Upper lobe of right lung (tissue), 1 donor: ENCODE measurements around the gene IRF6. TPM values are rescaled to one million over a fixed set of nuclear protein-coding genes. Genes with fewer than 3 reads are reported as not detected.
A peak's percentile ranks its signal among the peaks of the same experiment; 100 is the strongest.

Experiments
- ATAC-seq: fragments of 200-7000 bp; cut with Tn5 transposase; one replicate; pipeline ENCODE4 v1.9.1; 2020; ENCODE audit warnings: mild to moderate bottlenecking, moderate library complexity
- DNase-seq: peaks from one replicate; pipeline ENCODE4 v3.0.0-alpha.2; 2020
- H3K27ac ChIP-seq: fragments of 200-600 bp; one replicate; pipeline ENCODE4 v1.8.0; 2022
- H3K27me3 ChIP-seq: fragments of 200-600 bp; one replicate; pipeline ENCODE4 v1.8.0; 2022; ENCODE audit warnings: mild to moderate bottlenecking
- H3K36me3 ChIP-seq: fragments of 200-600 bp; one replicate; pipeline ENCODE4 v1.8.0; 2022
- H3K4me1 ChIP-seq: fragments of 200-600 bp; one replicate; pipeline ENCODE4 v1.8.0; 2022
- H3K4me3 ChIP-seq: fragments of 200-600 bp; one replicate; pipeline ENCODE4 v1.8.0; 2022; ENCODE audit warnings: mild to moderate bottlenecking
- H3K9me3 ChIP-seq: fragments of 200-600 bp; one replicate; pipeline ENCODE4 v1.8.0; 2022
- intact Hi-C: fragments of 100-400 bp; cut with DNase I; formaldehyde crosslinking; loops from one replicate; pipeline ENCODE4 v1.11.0; 2022
- total RNA-seq: library from RNA; stranded (reverse); fragmentation: NEBNext Ultra II Directional; extraction: Animal tissue kit (Norgen Biotek cat#: 25700); gene quantifications from one replicate; pipeline ENCODE4 v1.2.1, GENCODE V29; 2021
- TF ChIP-seq, protein P1 (sequence below): fragments of 200-600 bp; IDR thresholded peaks from one replicate; pipeline ENCODE4 v1.8.0; 2022; ENCODE audit warnings: antibody characterized with exemption
- donor health status: DM: no; HTN: yes; CAD: no; lungs with severe emphysema.

IRF6 gene
- total RNA-seq, 1 donor from 2014 or later: 17.9 TPM

DNA sequence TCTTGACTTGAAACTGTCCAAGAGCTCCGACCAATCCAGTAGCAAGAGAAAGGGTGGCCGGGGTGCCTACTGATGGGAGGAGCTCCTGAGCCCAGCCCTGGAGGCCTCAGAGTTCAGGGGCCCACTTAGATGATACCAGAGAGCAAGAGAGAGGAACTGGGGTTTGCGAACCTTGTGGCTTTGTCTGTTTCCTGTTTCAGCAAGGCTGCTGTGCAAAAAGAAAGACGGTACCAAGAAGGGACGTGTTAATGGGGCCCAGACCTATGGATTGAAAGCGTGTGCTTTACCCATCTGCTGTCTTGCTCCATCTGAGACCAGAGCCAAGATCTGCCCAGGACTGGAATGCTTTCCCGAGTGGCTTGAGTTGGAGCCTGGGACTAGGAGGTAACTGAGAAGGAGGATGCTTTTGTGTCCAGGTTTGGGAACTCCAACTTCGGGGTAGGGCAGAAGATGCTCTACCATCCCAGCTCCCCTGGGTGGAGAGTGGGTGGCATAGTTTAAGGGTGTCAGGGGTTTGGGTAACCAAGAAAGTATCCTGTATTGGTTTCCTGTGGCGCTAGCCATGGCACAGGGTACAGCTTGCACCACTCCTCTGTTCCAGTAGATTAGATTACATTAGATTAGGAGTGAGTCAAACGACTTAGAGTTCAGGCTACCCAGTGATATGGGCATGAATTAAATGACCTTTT, 49.9 kb downstream of the IRF6 start, which contains the start of gene TRAF3IP3:
Gene TRAF3IP3 (plus strand): TSS at position 128 of the 689 bp plus-strand sequence. CDS start 3,987 bp downstream, outside the sequence.
- peaks cover 7% of the 10 kb centered on the region for H3K4me1 ChIP-seq
- TF ChIP-seq, protein P1, sequence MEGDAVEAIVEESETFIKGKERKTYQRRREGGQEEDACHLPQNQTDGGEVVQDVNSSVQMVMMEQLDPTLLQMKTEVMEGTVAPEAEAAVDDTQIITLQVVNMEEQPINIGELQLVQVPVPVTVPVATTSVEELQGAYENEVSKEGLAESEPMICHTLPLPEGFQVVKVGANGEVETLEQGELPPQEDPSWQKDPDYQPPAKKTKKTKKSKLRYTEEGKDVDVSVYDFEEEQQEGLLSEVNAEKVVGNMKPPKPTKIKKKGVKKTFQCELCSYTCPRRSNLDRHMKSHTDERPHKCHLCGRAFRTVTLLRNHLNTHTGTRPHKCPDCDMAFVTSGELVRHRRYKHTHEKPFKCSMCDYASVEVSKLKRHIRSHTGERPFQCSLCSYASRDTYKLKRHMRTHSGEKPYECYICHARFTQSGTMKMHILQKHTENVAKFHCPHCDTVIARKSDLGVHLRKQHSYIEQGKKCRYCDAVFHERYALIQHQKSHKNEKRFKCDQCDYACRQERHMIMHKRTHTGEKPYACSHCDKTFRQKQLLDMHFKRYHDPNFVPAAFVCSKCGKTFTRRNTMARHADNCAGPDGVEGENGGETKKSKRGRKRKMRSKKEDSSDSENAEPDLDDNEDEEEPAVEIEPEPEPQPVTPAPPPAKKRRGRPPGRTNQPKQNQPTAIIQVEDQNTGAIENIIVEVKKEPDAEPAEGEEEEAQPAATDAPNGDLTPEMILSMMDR: no peak
- peak within 1 kb of the TSS; percentile 41 for H3K4me3 ChIP-seq
- H3K27ac ChIP-seq: peak within 1 kb of the TSS; percentile 58
- H3K36me3 ChIP-seq: no peaks in the 10 kb centered on the region
- intact Hi-C loops: no loop called here
- no peaks in the 10 kb centered on the region for H3K9me3 ChIP-seq
- ATAC-seq (peak; percentile 85), DNase-seq (no peak)
- no peaks in the 10 kb centered on the region for H3K27me3 ChIP-seq

DNA sequence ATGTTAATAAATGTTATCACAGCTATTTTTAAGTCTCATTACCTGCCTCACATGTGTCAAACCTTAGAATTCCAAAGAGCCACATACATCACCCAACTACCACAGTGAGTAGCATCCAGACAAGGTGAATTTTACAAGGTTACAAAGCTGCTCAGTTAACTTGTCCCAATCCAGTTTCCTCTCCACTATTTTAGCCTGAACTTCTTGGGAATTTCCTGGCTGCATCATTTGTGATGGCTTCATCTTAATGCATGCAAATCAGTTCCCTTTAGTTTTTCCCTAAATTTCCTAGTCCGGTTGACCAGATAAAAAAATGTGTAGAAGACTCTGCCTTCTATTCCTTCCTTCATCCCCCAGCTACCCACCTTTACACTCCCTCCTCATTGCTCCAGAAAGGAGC, 50.7 kb downstream of the IRF6 start:
- no peak for ATAC-seq
- TF ChIP-seq, protein P1: no peak
- H3K36me3 ChIP-seq: no peaks in the 10 kb centered on the region
- no peaks in the 10 kb centered on the region for H3K27me3 ChIP-seq
- no peaks in the 10 kb centered on the region for H3K9me3 ChIP-seq
- intact Hi-C loops: no loop called here
- peaks cover 7% of the 10 kb centered on the region for H3K4me1 ChIP-seq
- peak overlapping the region; percentile 58 for H3K27ac ChIP-seq
- no peak overlapping the region for H3K4me3 ChIP-seq
- no peak for DNase-seq

DNA sequence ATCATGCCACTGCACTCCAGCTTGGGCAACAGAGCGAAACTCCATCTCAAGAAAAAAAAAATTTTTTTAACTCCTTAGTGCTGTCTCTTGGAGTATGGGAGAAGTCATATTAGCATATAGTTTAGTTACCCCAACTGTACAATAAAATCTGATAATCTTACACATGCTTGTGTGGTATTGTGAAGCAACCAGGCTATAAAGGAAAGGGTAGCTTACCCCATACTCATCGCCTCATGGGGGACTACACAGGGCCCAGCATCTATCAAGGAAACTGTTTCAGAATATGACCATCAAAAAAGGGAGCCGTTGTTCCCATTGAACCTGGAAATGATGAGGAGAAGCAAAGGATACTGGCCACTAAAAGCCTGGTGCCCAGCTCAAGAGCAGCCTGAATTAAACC, 53.1 kb downstream of the IRF6 start:
- no peaks in the 10 kb centered on the region for H3K36me3 ChIP-seq
- no peak overlapping the region for H3K27ac ChIP-seq
- peaks cover 7% of the 10 kb centered on the region for H3K4me1 ChIP-seq
- no peaks in the 10 kb centered on the region for H3K27me3 ChIP-seq
- H3K9me3 ChIP-seq: no peaks in the 10 kb centered on the region
- no peak for DNase-seq
- H3K4me3 ChIP-seq: no peak overlapping the region
- TF ChIP-seq, protein P1: no peak
- intact Hi-C loops: no loop called here
- no peak for ATAC-seq

DNA sequence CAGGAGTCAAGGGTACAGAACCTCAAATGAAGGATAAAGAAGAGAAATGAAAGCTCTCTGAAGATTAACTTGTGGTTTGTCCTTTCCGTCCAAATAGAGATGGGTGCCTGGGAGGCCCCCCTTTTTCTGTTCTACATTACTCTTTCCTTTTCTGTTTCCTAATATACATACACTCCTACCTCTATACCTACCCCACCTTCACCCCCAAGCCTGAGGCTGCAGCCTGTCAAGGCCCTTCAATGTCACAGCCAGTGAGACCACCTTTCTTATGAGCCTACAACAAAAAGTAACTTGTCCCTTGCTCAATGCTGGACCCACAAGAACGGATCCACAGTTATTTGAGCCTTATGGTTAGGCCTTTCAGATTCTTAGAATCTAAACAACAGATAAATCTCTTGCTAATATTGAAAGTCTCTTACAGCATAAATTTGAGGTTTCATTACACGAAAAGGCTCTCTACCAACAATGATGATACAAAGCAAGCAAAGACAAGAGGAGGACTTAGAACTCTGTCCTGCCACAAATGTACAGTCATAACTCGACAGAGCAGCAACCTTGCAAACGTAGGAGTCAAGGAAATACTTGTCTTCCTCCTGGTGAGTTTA, 54.2 kb downstream of the IRF6 start:
- TF ChIP-seq, protein P1: no peak
- Histone ChIP-seq H3K4me1 (peaks cover 12% of the 10 kb centered on the region), H3K27ac (peak overlapping the region; percentile 24), H3K27me3 (no peaks in the 10 kb centered on the region), H3K9me3 (no peaks in the 10 kb centered on the region), H3K36me3 (no peaks in the 10 kb centered on the region), H3K4me3 (no peak overlapping the region)
- ATAC-seq: no peak
- no peak for DNase-seq
- intact Hi-C loops: no loop called here

DNA sequence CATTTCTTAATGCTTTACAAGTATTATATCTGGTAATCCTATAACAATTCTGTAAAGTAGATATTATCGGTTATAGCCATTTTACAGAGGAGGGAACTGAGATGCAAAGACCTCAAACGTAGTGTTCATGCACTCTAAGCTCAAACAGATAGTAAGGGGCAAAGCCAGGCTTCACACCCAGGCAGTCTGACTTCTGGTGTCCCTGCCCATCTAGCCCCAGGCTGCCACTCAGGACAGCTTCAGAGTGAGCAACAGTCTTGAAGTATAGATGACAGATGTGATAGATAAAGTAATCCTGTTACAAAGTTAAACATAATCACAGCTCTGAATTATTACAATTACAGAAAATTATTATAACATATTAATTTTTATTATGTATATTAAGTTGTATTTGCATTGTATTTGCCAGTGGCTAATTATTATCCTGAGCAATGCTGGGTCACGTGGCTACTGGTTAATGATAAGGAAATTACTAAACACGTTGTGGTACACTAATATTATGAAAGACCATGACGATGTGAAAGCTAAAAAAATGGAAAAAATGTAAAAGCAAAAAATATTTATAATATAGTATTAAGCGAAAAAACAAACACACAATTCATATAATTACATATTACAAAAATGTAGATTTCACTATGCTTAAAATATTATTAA, 56.1 kb downstream of the IRF6 start:
- DNase-seq: no peak
- H3K27me3 ChIP-seq: no peaks in the 10 kb centered on the region
- H3K9me3 ChIP-seq: no peaks in the 10 kb centered on the region
- TF ChIP-seq, protein P1: no peak
- intact Hi-C loops: no loop called here
- H3K4me1 ChIP-seq: peaks cover 5% of the 10 kb centered on the region
- H3K4me3 ChIP-seq: no peak overlapping the region
- no peaks in the 10 kb centered on the region for H3K36me3 ChIP-seq
- no peak for ATAC-seq
- no peak overlapping the region for H3K27ac ChIP-seq
